Effector CD8-positive, alpha-beta T cell (primary cell): Measurements from ENCODE around the gene PRSS8.
A peak's percentile ranks its signal among the peaks of the same experiment; 100 is the strongest.
"Not testable (repeated sequence)": the region's sequence is repeated elsewhere in the genome, so short reads cannot be mapped to it uniquely, and the experiment has no call there.

Experiments
- DNase-seq: peaks from one replicate; lab custom pipeline; 2025; lab: John Stamatoyannopoulos, UW

The PRSS8 gene

GRCh38 chr16:31144418-31144817 lies 8.9 kb upstream of the PRSS8 start:
- DNase-seq, result not testable (repeated sequence)

DNA sequence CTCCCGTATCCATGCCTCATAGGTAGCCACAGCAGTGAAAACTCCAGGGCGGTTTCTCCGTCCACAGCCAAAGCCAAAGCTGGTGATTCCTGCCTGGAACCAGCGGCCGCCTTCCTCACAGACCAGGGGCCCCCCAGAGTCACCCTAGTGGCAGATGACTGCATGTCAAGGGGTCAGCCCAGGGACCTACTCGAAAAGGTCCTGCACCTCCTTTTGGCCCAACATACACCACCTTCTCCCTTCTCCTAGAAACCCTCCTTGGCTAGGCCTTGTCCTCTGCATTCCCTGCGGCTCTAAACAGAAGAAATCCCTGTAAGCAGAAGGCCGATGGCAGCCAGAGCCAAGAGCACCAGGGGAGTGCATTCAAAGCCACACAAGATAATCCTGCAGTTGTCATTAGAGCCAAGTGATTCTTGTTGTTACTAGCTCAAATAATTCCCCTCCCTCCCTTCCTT lies 8.2 kb upstream of the PRSS8 start:
- DNase-seq, result no peak

GRCh38 chr16:31143011-31143693 lies 7.6 kb upstream of the PRSS8 start:
- no peak for DNase-seq

DNA sequence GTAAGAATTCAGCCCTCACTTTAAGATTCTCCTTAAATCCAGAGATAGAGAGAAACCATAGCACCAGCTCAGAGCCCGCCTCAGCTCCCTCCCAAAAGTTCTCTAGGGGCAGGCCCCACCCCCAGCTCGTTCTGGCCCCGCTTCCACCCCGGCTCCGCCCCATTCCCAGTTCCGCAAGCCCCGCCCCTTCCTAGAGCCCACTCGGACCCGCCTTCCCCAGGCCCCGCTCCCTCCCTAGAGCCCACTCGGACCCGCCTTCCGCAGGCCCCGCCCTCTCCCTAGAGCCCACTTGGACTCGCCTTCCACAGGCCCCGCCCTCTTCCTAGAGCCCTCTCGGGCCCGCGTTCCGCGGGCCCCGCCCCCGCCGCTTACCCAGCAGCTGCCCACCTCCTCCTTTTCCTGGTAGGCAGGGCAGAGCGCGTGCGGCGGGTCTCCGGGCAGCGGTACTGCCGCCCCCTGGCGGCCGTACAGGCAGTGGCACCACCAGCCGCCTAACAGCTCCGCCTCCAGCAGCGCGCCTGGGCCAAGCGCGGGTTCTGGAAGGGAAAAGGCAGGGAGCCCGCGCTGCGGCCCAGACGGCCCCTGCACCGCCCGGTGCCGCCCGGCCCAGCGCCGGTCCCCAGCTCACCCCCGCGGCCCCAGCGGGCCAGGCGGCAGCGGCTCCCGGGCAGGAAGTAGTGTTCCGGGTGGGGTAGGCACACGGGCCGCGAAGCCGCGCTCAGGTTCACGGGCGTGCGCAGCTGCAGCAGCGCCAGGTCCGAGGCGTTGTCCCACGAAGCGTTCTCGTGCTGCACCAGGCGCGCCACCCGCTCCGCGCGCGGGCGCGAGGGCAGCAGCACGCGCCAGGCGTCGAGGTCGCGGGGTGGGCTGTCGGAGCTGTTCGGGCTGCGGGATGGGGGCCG lies 6.8 kb upstream of the PRSS8 start:
- peak; percentile 98 for DNase-seq

- no peak for DNase-seq
Measured at GRCh38 chr16:31141489-31142108, 6.1 kb upstream of the PRSS8 start.

GRCh38 chr16:31141071-31141469 lies 5.5 kb upstream of the PRSS8 start:
- DNase-seq, result not testable (repeated sequence)

GRCh38 chr16:31138621-31139578 lies 3.4 kb upstream of the PRSS8 start:
- no peak for DNase-seq

GRCh38 chr16:31136822-31137499 lies 1.4 kb upstream of the PRSS8 start:
- not testable (repeated sequence) for DNase-seq

DNA sequence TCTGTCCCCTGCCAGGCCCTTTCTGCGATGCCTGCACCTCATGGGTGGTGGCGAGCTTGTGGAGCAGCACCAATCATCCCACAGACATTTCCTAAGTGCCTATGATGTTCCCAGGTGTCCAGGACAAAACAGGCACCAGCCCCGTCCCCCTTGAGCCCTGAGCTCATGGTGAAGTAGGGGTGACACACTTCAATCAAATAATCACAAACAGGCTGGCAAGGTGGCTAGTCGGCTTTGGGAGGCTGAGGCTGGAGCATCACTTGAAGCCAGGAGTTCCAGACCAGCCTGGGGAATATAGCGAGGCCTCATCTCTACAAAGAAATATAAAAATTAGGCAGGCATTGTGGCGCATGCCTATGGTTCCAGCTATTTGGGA lies 748 bp upstream of the PRSS8 start:
- no peak for DNase-seq

GRCh38 chr16:31134625-31135534 lies 647 bp downstream of the PRSS8 start:
- DNase-seq, result no peak

DNA sequence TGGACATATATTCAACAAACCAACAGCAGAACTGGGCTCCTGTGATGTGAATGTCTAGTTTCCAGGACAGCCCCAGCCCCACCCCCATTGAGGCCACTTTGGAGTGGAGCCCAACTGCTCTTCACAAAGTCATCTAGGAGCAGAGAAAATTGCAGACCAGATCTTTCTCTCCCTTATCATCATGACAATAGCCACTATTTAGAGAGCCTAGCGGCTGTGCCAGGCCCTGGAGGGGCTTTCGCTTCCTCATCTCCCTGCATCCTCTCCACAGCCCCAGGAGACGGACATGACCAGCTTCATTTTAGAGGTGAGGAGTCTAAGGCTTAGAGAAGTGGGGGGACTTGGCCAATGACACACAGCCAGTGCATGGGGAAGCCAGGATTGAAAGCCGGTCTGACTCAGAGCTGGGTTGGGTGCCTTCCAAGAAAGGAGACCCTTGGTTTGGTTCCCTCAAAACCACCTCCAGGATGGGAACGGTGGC lies 1.4 kb downstream of the PRSS8 start:
- DNase-seq, result no peak

DNA sequence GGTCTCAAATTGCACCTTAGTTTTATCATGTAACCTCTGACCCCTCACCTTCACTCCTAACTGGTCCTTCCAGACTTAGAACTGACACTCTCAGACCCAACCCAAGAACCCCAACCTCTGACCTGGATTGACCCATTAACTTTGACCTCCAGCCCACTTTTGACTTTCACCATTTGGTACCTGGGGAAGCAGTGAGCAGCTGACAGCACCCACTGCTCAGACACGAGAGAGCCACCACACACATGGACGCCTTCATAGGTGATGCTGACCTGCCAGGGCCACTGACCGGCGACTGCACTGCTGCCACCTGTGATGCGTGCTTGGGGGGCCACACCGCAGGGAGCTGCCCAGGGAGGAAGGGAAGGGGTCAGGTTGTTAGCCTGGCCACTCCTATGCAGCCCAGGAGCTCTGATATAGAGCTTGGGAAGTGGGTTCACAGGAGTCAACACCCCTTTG lies 2.5 kb downstream of the PRSS8 start:
- DNase-seq, result no peak

DNA sequence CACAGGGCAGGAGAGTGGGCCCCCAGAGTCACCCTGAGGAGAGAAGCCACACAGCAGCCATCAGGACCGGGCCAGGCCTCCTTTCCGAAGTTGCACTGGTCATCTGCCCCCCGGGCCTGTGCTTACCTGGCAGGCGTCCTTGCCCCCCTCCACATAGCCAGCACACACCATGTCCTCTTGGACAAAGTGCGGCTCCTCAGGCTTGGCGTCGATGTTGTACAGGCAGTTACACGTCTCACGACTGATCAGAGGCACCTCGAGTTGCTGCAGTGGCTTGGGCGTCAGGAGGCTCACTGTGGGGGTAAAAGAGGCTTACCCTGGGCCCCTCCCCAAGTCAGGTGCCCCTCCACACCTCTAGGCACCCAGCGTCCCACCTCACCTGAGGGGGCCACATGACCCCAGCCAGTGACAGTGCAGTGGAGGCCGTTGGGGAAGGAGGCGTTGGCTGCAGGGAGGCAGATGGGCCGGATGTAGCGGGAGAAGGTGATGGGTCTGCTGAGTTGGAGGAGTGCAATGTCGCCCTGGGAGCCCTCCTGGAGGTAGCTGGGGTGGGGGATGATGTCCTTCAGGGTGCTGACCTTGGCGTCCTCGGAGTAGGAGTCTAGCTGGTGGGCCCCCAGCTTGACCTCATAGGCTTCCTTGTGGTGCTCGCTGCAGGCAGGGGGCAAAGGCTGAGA lies 3.1 kb downstream of the PRSS8 start:
- no peak for DNase-seq

DNA sequence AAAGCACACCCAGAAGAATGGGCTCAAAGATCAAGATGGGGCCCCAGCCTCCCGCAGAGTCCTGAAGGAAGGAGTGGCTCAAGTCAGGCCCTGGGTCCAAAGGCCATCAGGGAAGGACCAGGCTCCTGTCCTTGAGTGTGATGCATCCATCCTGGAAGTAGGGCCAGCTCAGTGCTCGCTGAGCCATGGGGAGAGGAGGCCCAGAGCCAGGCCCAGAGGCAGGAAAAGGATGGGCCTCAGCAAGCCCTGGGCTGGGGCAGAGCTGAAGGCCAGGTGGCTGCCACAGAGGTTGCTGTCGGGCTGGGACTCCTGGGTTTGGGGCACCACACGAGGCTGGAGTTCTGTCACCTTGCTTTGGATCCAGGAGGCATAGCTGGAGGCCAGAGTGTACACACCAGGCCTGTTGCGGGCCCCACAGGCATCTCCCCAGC lies 3.7 kb downstream of the PRSS8 start:
- DNase-seq, result no peak

GRCh38 chr16:31131416-31131815 lies 4.1 kb downstream of the PRSS8 start:
- no peak for DNase-seq

DNA sequence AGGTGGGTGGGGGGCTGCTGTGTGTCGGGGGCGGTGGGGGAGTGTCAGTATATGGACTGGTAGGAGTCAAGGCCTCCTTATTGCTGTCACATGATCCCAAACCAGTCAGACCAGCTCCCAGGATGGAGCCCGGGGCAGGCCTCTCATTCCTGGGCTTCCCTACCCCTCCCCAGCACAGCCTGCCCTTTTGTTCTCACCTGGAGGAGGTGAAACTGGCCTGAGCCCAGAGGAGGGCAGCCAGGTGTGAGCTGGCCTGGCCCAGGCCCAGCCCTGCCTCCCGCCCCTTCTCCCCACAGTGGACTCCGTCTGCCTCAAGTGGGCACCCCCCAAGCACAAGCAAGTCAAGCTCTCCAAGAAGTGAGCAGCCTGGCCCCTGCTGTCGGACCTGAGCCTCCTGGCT lies 4.6 kb downstream of the PRSS8 start:
- DNase-seq, result no peak

GRCh38 chr16:31130336-31130891 lies 5.1 kb downstream of the PRSS8 start:
- no peak for DNase-seq

DNA sequence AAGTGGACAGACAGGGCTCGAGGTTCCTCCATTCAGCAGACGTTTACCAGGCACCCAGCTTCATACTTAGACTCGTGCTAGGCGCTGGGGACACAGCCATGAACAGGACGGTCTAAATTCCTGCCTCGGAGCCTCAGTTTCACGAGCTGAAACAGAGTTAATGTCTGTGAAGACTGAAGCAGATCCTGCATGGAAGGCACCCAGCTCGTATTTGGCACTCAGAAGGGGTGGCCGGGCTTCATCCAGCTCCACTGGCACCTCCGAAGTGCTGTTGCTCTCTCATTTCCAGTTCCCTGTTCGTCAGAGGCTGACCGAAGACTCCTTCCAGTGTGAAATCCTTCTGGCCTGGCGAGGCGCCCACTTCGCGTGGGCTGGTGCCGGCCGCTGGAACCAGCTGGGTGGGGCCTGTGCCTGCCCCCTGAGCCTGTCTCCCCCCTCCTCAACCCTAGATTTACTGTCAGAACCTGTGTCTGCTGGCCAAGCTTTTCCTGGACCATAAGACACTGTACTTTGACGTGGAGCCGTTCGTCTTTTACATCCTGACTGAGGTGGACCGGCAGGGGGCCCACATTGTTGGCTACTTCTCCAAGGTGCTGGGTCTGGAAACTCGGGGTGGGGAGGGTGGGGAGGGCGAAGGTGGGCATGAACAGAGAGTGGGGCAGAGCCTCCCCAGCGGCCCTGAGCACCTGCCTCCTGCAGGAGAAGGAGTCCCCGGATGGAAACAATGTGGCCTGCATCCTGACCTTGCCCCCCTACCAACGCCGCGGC lies 5.8 kb downstream of the PRSS8 start:
- DNase-seq, result no peak
